ENCODE measurements around the gene MNS1. TPM values are rescaled to one million over a fixed set of nuclear protein-coding genes. Genes with fewer than 3 reads are reported as not detected.
"Not testable (repeated sequence)": the region's sequence is repeated elsewhere in the genome, so short reads cannot be mapped to it uniquely, and the experiment has no call there.

Gene MNS1
- total RNA-seq, 2 donors from 2014 or later, result 0.73 to 1.4 TPM

- DNase-seq, result no peak
- no peak for ATAC-seq
- intact Hi-C loops (cut with DNase I, micrococcal nuclease), result no loop called here
Measured at GRCh38 chr15:56460947-56461346, 4.0 kb downstream of the MNS1 start.

GRCh38 chr15:56460071-56460470, 4.9 kb downstream of the MNS1 start:
- intact Hi-C loops (cut with DNase I, micrococcal nuclease), result no loop called here
- DNase-seq, result no peak
- no peak for ATAC-seq

GRCh38 chr15:56459096-56459495, 5.8 kb downstream of the MNS1 start:
- no peak for ATAC-seq
- intact Hi-C loops (cut with DNase I, micrococcal nuclease), result no loop called here
- DNase-seq, result no peak

DNA sequence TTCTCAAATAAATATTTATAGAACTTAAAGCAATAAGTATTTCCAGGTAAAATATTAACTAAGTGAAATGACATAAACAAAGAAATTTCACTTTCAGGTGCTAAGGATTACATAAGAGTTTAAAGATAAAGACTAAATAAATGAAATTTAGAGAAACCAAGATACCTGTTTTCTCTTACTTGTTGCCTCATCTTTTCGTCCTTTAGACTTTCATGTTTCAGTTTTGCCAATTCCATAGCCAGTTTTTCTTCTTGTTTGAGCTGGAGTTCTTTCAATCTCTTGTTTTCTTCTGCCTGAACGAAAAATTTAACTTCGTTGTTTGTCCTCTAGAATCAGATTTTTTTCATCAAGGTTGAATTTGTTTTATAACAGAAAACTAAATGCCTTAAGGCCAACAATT, 8.7 kb downstream of the MNS1 start:
- intact Hi-C loops (cut with DNase I, micrococcal nuclease), result no loop called here
- DNase-seq (no peak), ATAC-seq (no peak)

DNA sequence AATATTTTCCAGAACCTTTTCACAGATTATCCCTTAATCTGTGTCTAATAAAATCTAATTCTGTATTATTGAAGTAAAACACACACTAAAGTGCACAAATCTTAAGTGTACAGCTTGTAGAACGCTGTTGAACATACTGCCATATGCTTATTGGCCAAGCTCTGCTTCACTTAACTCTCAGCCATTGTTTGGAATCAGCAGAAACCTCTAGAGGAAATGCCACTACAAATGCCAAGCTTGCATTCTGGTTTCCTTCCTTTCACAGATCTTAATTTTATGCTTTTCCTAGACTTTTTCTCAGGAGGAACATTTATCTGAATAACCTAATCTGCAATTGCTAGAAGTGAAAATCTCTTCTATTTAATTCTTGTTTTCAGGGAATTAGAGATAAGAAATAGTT, 10.1 kb downstream of the MNS1 start:
- ATAC-seq (no peak), DNase-seq (no peak)
- intact Hi-C loops (cut with DNase I, micrococcal nuclease), result no loop called here

DNA sequence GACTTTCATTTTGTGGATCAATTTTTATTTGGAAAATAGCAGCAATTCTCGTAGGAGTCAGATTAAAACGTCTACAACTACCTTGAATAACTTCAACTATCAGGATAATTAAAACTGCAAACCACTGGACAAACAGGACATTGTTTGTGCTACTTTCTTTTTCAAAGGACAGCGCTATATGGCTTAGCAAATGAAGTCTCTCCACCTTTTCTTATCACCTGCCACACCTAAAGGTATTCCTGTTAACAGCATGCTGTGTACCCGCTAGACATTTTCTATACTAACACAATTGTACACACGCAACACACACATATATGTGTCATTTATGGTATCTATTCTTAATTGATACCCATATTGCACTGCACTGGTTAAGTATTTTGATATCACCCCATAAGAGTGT, 19.2 kb downstream of the MNS1 start:
- DNase-seq (no peak), ATAC-seq (peak; percentile 85)
- intact Hi-C loops (cut with DNase I, micrococcal nuclease), result no loop called here

DNA sequence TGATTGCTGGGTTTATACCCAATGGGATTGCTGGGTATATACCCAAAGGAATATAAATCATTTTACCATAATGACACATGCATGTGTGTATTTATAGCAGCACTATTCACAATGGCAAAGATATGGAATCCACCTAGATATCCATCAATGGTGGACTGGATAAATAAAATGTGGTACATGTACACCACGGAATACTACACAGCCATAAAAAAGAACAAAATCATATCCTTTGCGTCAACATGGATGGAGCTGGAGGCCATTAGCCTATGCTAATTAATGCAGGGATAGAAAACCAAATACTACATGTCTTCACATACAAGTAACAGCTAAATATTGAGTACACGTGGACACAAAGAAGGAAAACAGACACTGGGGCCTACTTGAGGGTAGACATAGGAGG, 22.6 kb downstream of the MNS1 start:
- ATAC-seq, result no peak
- intact Hi-C loops (cut with DNase I, micrococcal nuclease), result no loop called here
- DNase-seq, result no peak

DNA sequence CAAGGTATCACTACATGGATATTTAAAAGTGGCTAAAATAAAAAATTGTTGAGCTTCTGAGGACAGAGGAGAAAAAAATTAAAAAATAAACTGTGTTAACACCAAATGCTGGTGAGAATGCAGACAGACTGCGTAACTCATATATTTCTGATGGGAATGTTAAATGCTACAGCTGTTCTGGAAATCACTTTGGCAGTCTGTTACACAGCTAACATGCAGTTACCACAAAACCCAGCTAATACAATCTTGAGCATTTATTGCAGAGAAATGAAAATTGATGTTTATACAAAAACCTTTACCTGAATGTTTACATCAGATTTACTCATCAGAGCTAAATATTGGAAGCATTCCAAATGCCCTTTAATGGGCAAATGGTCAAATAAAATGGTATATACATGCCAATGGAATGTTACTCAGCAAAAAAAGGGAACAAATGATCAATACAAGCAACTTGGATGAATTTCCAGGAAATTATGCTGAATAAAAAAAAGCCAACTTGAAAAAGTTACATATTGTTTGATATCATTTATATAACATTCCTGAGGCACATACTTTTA, 24.6 kb downstream of the MNS1 start:
- DNase-seq (no peak), ATAC-seq (no peak)
- intact Hi-C loops (cut with DNase I, micrococcal nuclease), result no loop called here

- ATAC-seq (no peak), DNase-seq (no peak)
- intact Hi-C loops (cut with DNase I, micrococcal nuclease), result no loop called here
Measured at GRCh38 chr15:56432304-56432703, 32.6 kb downstream of the MNS1 start.

DNA sequence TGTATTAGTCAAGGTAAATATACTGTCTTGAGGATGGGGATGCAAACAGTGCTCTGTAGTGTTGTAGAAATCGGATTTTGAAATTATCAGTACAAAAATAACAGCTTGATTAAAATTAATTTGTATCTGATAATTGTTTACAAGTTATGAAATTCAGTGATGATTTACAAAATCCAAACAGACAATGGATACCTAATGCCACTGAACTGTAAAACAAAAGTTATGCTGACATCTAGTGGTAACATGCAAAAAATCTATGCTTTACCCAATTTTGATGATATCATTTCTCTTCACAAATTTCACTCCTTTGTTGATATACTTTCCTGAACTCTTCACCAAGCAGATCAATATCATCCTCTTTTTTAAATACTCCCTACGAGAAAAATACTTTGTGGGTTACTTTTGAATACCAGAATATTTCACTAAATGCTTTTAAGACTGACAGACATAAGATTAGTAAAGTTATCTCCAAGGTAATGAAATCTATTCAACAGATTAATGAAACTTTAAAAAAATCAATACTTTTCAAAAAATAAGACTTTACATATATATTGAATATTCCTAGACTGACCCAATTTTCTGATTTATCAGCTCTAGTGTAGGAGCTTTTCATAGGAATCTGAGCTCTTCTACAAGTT, 36.0 kb downstream of the MNS1 start:
- intact Hi-C loops (cut with DNase I, micrococcal nuclease), result loop anchor here in 1 of 2 donors (10.0 kb wide), 1 partner anchor 184 kb away; the partner anchor contains the start of gene RFX7
- DNase-seq, result no peak
- peak; percentile 53 for ATAC-seq

- no peak for DNase-seq
- no peak for ATAC-seq
- intact Hi-C loops (cut with DNase I, micrococcal nuclease), result loop anchor here in 1 of 2 donors (10.0 kb wide), 1 partner anchor 181 kb away; the partner anchor contains the start of gene RFX7
Measured at GRCh38 chr15:56425976-56426375, 39.0 kb downstream of the MNS1 start.

GRCh38 chr15:56425276-56425675, 39.7 kb downstream of the MNS1 start:
- intact Hi-C loops (cut with DNase I, micrococcal nuclease), result loop anchor here in 1 of 2 donors (10.0 kb wide), 1 partner anchor 180 kb away; the partner anchor contains the start of gene RFX7
- DNase-seq (no peak), ATAC-seq (no peak)

DNA sequence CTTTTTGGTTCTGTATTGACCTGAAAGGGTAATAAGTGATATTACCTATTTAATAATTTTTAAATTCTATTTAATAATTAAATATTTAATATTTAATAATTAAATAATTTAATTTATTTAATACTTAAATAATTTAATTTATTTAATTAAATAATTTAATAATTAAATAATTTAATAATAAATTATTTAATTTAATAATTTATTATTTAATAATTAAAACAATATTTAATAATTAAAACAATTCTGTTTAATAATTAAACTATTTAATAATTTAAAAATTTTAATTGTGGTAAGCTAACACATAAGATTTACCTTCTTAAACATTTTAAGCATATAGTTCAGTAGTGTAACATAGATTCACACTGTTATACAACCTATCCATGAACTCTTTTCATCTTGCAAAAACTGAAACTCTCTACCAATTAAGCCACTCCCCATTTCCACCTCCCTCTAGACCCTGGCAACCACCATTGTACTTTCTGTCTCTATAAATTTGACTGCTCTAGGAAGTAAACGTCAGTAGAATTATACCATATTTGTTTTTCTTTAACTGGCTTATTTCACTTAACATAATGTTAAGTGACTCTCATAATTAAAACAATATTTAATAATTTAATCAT, 51.7 kb downstream of the MNS1 start:
- intact Hi-C loops (cut with DNase I, micrococcal nuclease); DNase-seq; ATAC-seq: not testable (repeated sequence)

DNA sequence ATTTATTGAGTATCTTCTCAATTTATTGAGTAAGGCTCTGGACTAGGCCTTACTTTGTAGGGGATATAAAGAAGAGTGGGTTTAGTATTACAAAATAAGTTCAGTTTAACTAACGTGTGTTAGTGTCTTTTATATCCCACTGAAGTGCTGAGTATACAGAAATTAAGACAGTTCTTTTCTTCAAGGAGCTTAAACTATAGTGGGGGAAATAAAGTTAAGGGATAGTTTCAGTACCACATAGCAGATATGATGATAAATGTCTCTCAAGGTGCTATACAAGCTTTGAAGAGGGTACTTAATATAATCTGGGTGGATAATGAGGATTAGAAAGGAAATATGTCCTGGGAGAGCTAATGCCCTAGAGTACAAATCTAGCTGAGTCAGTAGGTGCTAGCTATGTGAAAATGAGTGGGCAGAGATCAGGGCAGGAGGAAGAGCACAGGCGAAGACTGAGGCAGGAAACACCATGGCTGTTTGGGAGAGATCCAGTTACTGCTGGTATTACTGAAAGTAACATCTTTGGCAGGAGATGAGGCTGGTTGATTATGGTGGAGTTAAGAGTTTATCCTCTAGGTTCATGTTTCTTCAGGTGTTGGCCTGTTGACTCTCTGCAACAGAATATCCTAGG, 53.7 kb downstream of the MNS1 start:
- DNase-seq (no peak), ATAC-seq (no peak)
- intact Hi-C loops (cut with DNase I, micrococcal nuclease), result no loop called here

DNA sequence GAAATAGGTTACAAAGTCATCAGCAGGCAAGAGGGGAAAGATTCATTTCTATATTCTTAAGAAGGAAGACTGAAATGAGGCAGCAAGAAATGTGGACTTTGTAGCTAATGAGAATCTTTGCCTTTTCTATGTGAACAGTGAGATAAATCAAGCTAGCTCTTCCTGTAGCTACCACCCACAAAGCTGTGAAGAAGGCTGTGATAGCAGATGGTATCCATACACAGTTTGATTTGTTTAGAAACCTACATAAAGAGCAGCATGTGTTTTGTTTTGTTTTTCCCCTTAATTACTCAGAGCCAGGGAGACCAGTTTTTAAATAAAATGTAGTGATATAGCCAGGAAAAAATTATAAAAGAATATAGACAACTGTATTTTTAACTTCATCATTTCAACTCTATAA, 54.2 kb downstream of the MNS1 start:
- DNase-seq (no peak), ATAC-seq (no peak)
- intact Hi-C loops (cut with DNase I, micrococcal nuclease), result no loop called here

- DNase-seq; intact Hi-C loops (cut with DNase I, micrococcal nuclease); ATAC-seq: not testable (repeated sequence)
Measured at GRCh38 chr15:56399209-56399608, 65.7 kb downstream of the MNS1 start.

DNA sequence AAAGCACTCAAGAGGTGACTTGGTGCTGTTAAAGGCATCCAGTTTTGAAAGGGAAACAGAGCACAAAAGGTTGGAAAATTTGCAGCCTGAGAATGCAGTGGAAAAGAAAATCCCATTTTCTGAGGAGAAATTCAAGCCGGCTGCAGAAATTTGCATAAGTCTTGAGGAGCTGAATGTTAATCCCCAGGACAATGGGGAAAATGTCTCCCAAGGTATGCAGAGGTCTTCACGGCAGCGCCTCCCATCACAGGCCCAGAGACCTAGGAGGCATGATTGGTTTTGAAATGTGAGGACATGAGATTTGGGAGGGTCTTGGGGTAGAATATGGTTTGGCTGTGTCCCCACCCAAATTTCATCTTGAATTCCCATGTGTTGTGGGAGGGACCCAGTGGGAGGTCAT, 67.6 kb downstream of the MNS1 start:
- intact Hi-C loops (cut with DNase I, micrococcal nuclease); ATAC-seq: not testable (repeated sequence)

DNA sequence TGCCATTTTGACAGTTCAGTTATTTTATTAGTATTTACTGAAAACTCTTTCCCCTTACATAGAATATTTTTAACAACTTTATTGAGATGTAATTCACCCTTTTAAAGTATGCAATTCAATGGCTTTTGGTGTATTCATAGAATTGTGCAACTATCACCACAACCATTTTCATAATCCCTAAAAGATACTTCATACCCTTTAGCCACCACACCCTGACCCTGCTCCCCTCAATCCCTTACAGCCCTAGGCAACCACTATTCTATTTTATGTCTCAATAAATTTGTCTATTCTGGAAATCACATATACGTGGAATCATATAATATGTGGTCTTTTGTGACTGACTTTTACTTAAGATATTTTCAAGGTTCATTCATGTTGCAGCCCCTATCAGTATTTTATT, 70.0 kb downstream of the MNS1 start:
- ATAC-seq, result no peak
- intact Hi-C loops (cut with DNase I, micrococcal nuclease), result no loop called here
- DNase-seq, result no peak

More for the DNA sequence above, 67.6 kb downstream of the MNS1 start:
- not testable (repeated sequence) for DNase-seq

GRCh38 chr15:56393277-56393676, 71.7 kb downstream of the MNS1 start:
- ATAC-seq, result peak; percentile 51
- intact Hi-C loops (cut with DNase I, micrococcal nuclease), result no loop called here
- no peak for DNase-seq

GRCh38 chr15:56390739-56391267, 74.1 kb downstream of the MNS1 start:
- no peak for ATAC-seq
- intact Hi-C loops (cut with DNase I, micrococcal nuclease), result no loop called here
- no peak for DNase-seq

All from left colon (tissue), 2 donors.